K562 (cell line): ENCODE results near the gene WFIKKN2. TPM values are rescaled to one million over a fixed set of nuclear protein-coding genes. Genes with fewer than 3 reads are reported as not detected.

Experiments used
- MTF1 ChIP-seq: fragments of 250-450 bp; sonication (Bioruptor Pico); IDR thresholded peaks from 2 replicates; pipeline ENCODE4 v1.9.0; 2021; ENCODE audit warnings: moderate library complexity, mild to moderate bottlenecking, inconsistent platforms, borderline replicate concordance
- NR4A1 ChIP-seq, 2 experiments: fragments of 250-450 bp in 1 of 2; fragments of 450-650 bp in 1 of 2; sonication (Bioruptor Pico) in 1 of 2; IDR thresholded peaks; 2 replicates each; pipeline versions ENCODE4 v1.4.0 to v1.6.1; 2016 to 2020; ENCODE audit warnings: mild to moderate bottlenecking in 2 of 2, missing compliant biosample characterization in 1 of 2, missing genetic modification characterization in 1 of 2, moderate library complexity in 1 of 2
- PRDM10 ChIP-seq: fragments of 450-650 bp; IDR thresholded peaks from 2 replicates; pipeline ENCODE4 v1.6.1; 2018; ENCODE audit not compliant: partially characterized antibody
- PTTG1 ChIP-seq: fragments of 450-650 bp; IDR thresholded peaks from 2 replicates; pipeline ENCODE4 v1.6.1; 2016; ENCODE audit warnings: low read depth, mild to moderate bottlenecking, missing genetic modification characterization, missing compliant biosample characterization
- RBM25 ChIP-seq: fragments of 200-400 bp; formaldehyde crosslinking; IDR thresholded peaks from 2 replicates; pipeline ENCODE4 v1.6.1; 2018; ENCODE audit warnings: low read length, low read depth, moderate library complexity; ENCODE audit not compliant: severe bottlenecking
- SFPQ ChIP-seq: fragments of 200-400 bp; formaldehyde crosslinking; IDR thresholded peaks from 2 replicates; pipeline ENCODE4 v1.6.1; 2017; ENCODE audit warnings: mild to moderate bottlenecking, low read depth, low read length, moderate library complexity
- TARDBP ChIP-seq: fragments of 450-650 bp; IDR thresholded peaks from 2 replicates; pipeline ENCODE4 v1.6.1; 2016
- ZC3H11A ChIP-seq: IDR thresholded peaks from 2 replicates; pipeline ENCODE4 v1.6.1; 2012; ENCODE audit warnings: low read depth, low read length, improper control_type of control experiment
- ZHX1 ChIP-seq: fragments of 150-350 bp; conservative IDR thresholded peaks from 2 replicates; pipeline ENCODE4 v1.6.1; 2014; ENCODE audit warnings: low read length
- ZNF347 ChIP-seq: fragments of 450-650 bp; formaldehyde crosslinking; IDR thresholded peaks from 2 replicates; pipeline ENCODE4 v1.4.0; 2020; ENCODE audit warnings: low read depth, mild to moderate bottlenecking, moderate library complexity
- ZNF655 ChIP-seq: fragments of 250-450 bp; sonication (Bioruptor Pico); IDR thresholded peaks from 2 replicates; pipeline ENCODE4 v1.5.0; 2021
- polyA plus RNA-seq, 8 experiments: library from polyadenylated mRNA; depleted of rRNA in 4 of 8; stranded (reverse) in 5 of 8; unstranded in 3 of 8; fragments of >200 nt; fragmentation: Nextera tagmentation in 2 of 8; fragmentation: Illumina TruSeq in 1 of 8; extraction: Ambion mirVana in 2 of 8; extraction: Trizol in 1 of 8; gene quantifications; 2 replicates each; pipeline versions ENCODE4 v1.2.1 to v1.2.3, GENCODE V29; 2011 to 2014; ENCODE audit warnings: inconsistent platforms in 1 of 8, missing spikeins in 1 of 8
- total RNA-seq, 7 experiments: library from RNA; depleted of rRNA in 6 of 7; stranded (reverse); fragments of >200 nt in 6 of 7; fragmentation: Illumina TruSeq in 2 of 7; extraction: Trizol in 2 of 7; gene quantifications; 2 replicates each; pipeline versions ENCODE4 v1.2.1 to v1.2.3, GENCODE V29; 2011 to 2021; ENCODE audit warnings: low replicate concordance in 1 of 7

Gene WFIKKN2
- total and polyA plus RNA-seq, 9 of the 15 experiments (the other 6 are each of a cell fraction or from before 2014, with no cell fraction given), result 0.07 TPM; not detected in 8

- TF ChIP-seq NR4A1 (CRISPR knock-in tag; IDR thresholded peaks at IDR 0.05) (no peak), NR4A1 (tag; IDR thresholded peaks at IDR 0.05) (no peak), RBM25 (peak; percentile 89), ZC3H11A (no peak), TARDBP (no peak), PRDM10 (peak; percentile 96), ZNF347 (CRISPR knock-in tag) (no peak), ZHX1 (0 out of 2 replicates have a peak, but pooled peaks have one; percentile 63), MTF1 (CRISPR knock-in tag) (no peak), PTTG1 (tag) (no peak), ZNF655 (CRISPR knock-in tag) (no peak), SFPQ (no peak)
Observed at GRCh38 chr17:50867363-50868139, 32.2 kb downstream of the WFIKKN2 start (continued).
